Measurements from ENCODE around the gene TRIM16. TPM values are rescaled to one million over a fixed set of nuclear protein-coding genes. Genes with fewer than 3 reads are reported as not detected.
"Not testable (repeated sequence)": the region's sequence is repeated elsewhere in the genome, so short reads cannot be mapped to it uniquely, and the experiment has no call there.

Gene TRIM16
- total RNA-seq, 4 donors from 2014 or later, result 11.0 to 26.8 (median 18.2) TPM

GRCh38 chr17:15650741-15651582, 33.1 kb downstream of the TRIM16 start:
- no peak for TF ChIP-seq CTCF (IDR thresholded peaks at IDR 0.05; ENCODE audit: low read depth)

- TF ChIP-seq CTCF (IDR thresholded peaks at IDR 0.05; ENCODE audit: low read depth), result no peak
These were observed 34.2 kb downstream of the TRIM16 start for GRCh38 chr17:15649861-15650421.

GRCh38 chr17:15648386-15648785, 35.7 kb downstream of the TRIM16 start:
- TF ChIP-seq CTCF (IDR thresholded peaks at IDR 0.05; ENCODE audit: low read depth), result no peak

GRCh38 chr17:15619331-15620058, 64.6 kb downstream of the TRIM16 start, which contains the start of gene FBXW10B:
Gene FBXW10B, minus strand, starts transcription at chr17:15619704. Its CDS starts 192 bp downstream, at chr17:15619512.
- not testable (repeated sequence) for TF ChIP-seq CTCF (IDR thresholded peaks at IDR 0.05; ENCODE audit: low read depth)

Small RNAs within 50 kb of the gene (small RNA-seq; reads per million reads assigned to genes)
- gene AC005838.1 (not detected), gene ZNF29P (not detected)

Other genes starting within 250 kb of the TRIM16 start
- gene CDRT4, start 216.7 kb downstream of the TRIM16 start, total RNA-seq, result 1 to 10 TPM; 1.8 to 8.7 (median 7.0) TPM
- gene TVP23C, start 120.8 kb downstream of the TRIM16 start, total RNA-seq, result 10 to 100 TPM in 3 of 4 donors, 1 to 10 TPM in 1; 8.3 to 20.2 (median 14.3) TPM
- gene FBXW10B, start 64.6 kb downstream of the TRIM16 start, total RNA-seq, result 1 to 10 TPM in 2 of 4 donors, under 1 TPM in 2; 0.34 to 3.0 (median 1.5) TPM
- gene ZNF286A, start 15.4 kb upstream of the TRIM16 start, total RNA-seq, result 10 to 100 TPM in 3 of 4 donors, 1 to 10 TPM in 1; 6.4 to 16.0 (median 12.2) TPM
- gene TBC1D26, start 48.0 kb upstream of the TRIM16 start, total RNA-seq, result 1 to 10 TPM in 1 of 4 donors, not detected in 3; 1.5 TPM